Endodermal cell (in vitro differentiated cells): Measurements from ENCODE around the gene CCDC57. TPM values are rescaled to one million over a fixed set of nuclear protein-coding genes. Genes with fewer than 3 reads are reported as not detected.
A peak's percentile ranks its signal among the peaks of the same experiment; 100 is the strongest.
"Not testable (repeated sequence)": the region's sequence is repeated elsewhere in the genome, so short reads cannot be mapped to it uniquely, and the experiment has no call there.

ENCODE experiments used
- DNase-seq: peaks from one replicate; pipeline ENCODE4 v3.0.0-alpha.2; 2017
- H3K27ac ChIP-seq: 2 replicates; pipeline ENCODE4 v1.5.1; 2013; ENCODE audit warnings: mild to moderate bottlenecking, low read depth, low read length, moderate library complexity
- H3K27me3 ChIP-seq: 2 replicates; pipeline ENCODE4 v1.6.1; 2013; ENCODE audit warnings: mild to moderate bottlenecking, low read length, moderate library complexity; ENCODE audit not compliant: insufficient read depth, control insufficient read depth, poor library complexity, severe bottlenecking
- H3K36me3 ChIP-seq: 2 replicates; pipeline ENCODE4 v1.7.0; 2013; ENCODE audit warnings: mild to moderate bottlenecking, low read length, moderate library complexity; ENCODE audit not compliant: control insufficient read depth, insufficient read depth
- H3K4me1 ChIP-seq: one replicate; pipeline ENCODE4 v1.7.0; 2013; ENCODE audit warnings: low read length; ENCODE audit not compliant: control insufficient read depth, insufficient read depth
- H3K4me3 ChIP-seq: 2 replicates; pipeline ENCODE4 v1.5.1; 2013; ENCODE audit warnings: mild to moderate bottlenecking, low read length, moderate library complexity
- H3K9ac ChIP-seq: 2 replicates; pipeline ENCODE4 v1.6.1; 2013; ENCODE audit warnings: mild to moderate bottlenecking, low read length, moderate library complexity; ENCODE audit not compliant: poor library complexity, severe bottlenecking; ENCODE audit errors: extremely low read depth
- H3K9me3 ChIP-seq: 2 replicates; pipeline ENCODE4 v1.6.1; 2013; ENCODE audit warnings: mild to moderate bottlenecking, low read length, moderate library complexity; ENCODE audit not compliant: control insufficient read depth
- H3K27ac Mint-ChIP-seq: 2 replicates; pipeline ENCODE4 v1.8.0; 2020; ENCODE audit warnings: mixed read lengths
- H3K27me3 Mint-ChIP-seq: 2 replicates; pipeline ENCODE4 v1.8.0; 2021; ENCODE audit warnings: mild to moderate bottlenecking, mixed read lengths; ENCODE audit not compliant: insufficient read depth
- H3K36me3 Mint-ChIP-seq: 2 replicates; pipeline ENCODE4 v1.8.0; 2020; ENCODE audit warnings: low read depth, mixed read lengths
- H3K4me1 Mint-ChIP-seq: 2 replicates; pipeline ENCODE4 v1.8.0; 2020; ENCODE audit warnings: mixed read lengths
- H3K4me3 Mint-ChIP-seq: 2 replicates; pipeline ENCODE4 v1.8.0; 2020; ENCODE audit warnings: mild to moderate bottlenecking, moderate library complexity, mixed read lengths
- H3K9me3 Mint-ChIP-seq: 2 replicates; pipeline ENCODE4 v1.8.0; 2020; ENCODE audit warnings: mild to moderate bottlenecking, mixed read lengths
- CTCF ChIP-seq: fragments of 200-600 bp; sonication (generic); conservative IDR thresholded peaks from 2 replicates; pipeline ENCODE4 v1.5.0; 2021; ENCODE audit warnings: antibody characterized with exemption, mild to moderate bottlenecking
- WGBS, 2 experiments: methylation state at CpG; one replicate each; pipeline versions ENCODE4 v1.1.5 to v1.1.7; 2013; ENCODE audit warnings: missing lambda C conversion rate in 2 of 2, mixed read lengths in 1 of 2; ENCODE audit not compliant: insufficient coverage in 1 of 2, insufficient read length in 1 of 2; 5-methylcytosine and 5-hydroxymethylcytosine counted together
- total RNA-seq, 2 donors: library from RNA; stranded (reverse); fragmentation: NEBNext Ultra II Directional in 1 of 2; extraction: Animal tissue kit (Norgen Biotek cat#: 25700) in 1 of 2; gene quantifications; 2 replicates in 1 of 2; 3 replicates in 1 of 2; pipeline ENCODE4 v1.2.1, GENCODE V29; 2021

Gene CCDC57
- total RNA-seq, 2 donors from 2014 or later: 61.8 to 82.8 TPM

GRCh38 chr17:82195675-82196672 lies 16.7 kb downstream of the CCDC57 start:
- Mint-ChIP-seq H3K4me3 (no peak overlapping the region), H3K9me3 (no peaks in the 10 kb centered on the region), H3K4me1 (no peaks in the 10 kb centered on the region), H3K36me3 (peaks cover 81% of the 10 kb centered on the region), H3K27ac (no peak overlapping the region), H3K27me3 (no peaks in the 10 kb centered on the region)
- TF ChIP-seq CTCF: no peak
- Histone ChIP-seq H3K9ac (no peak overlapping the region), H3K27me3 (no peaks in the 10 kb centered on the region), H3K27ac (no peak overlapping the region), H3K4me3 (no peak overlapping the region), H3K36me3 (peaks cover 32% of the 10 kb centered on the region), H3K4me1 (no peaks in the 10 kb centered on the region), H3K9me3 (no peaks in the 10 kb centered on the region)
- DNase-seq: peak; percentile 29
- WGBS, 2 experiments: 90 to 95% methylated on average over 21 to 25 of the region's 25 CpGs

GRCh38 chr17:82194765-82195164 lies 17.9 kb downstream of the CCDC57 start:
- Mint-ChIP-seq H3K36me3 (peaks cover 81% of the 10 kb centered on the region), H3K9me3 (no peaks in the 10 kb centered on the region), H3K4me1 (no peaks in the 10 kb centered on the region), H3K27ac (no peak overlapping the region), H3K4me3 (no peak overlapping the region), H3K27me3 (no peaks in the 10 kb centered on the region)
- 91 to 94% methylated on average over 16 of the region's 16 CpGs for WGBS, 2 experiments
- H3K27me3 ChIP-seq: no peaks in the 10 kb centered on the region
- H3K9me3 ChIP-seq: no peaks in the 10 kb centered on the region
- TF ChIP-seq CTCF: no peak
- no peak for DNase-seq
- H3K36me3 ChIP-seq: peaks cover 29% of the 10 kb centered on the region
- H3K27ac ChIP-seq: no peak overlapping the region
- no peak overlapping the region for H3K4me3 ChIP-seq
- H3K9ac ChIP-seq: no peak overlapping the region
- no peaks in the 10 kb centered on the region for H3K4me1 ChIP-seq

GRCh38 chr17:82193520-82194220 lies 19.0 kb downstream of the CCDC57 start:
- no peaks in the 10 kb centered on the region for H3K27me3 ChIP-seq
- no peak for DNase-seq
- H3K4me3 ChIP-seq: no peak overlapping the region
- H3K4me3 Mint-ChIP-seq: no peak overlapping the region
- H3K36me3 Mint-ChIP-seq: peaks cover 73% of the 10 kb centered on the region
- H3K9me3 ChIP-seq: no peaks in the 10 kb centered on the region
- H3K4me1 ChIP-seq: no peaks in the 10 kb centered on the region
- TF ChIP-seq CTCF: no peak
- no peak overlapping the region for H3K27ac ChIP-seq
- H3K27ac Mint-ChIP-seq: no peak overlapping the region
- no peaks in the 10 kb centered on the region for H3K9me3 Mint-ChIP-seq
- H3K9ac ChIP-seq: no peak overlapping the region
- WGBS, 2 experiments: 96 to 99% methylated on average over 15 to 16 of the region's 16 CpGs
- no peaks in the 10 kb centered on the region for H3K27me3 Mint-ChIP-seq
- no peaks in the 10 kb centered on the region for H3K4me1 Mint-ChIP-seq
- peaks cover 32% of the 10 kb centered on the region for H3K36me3 ChIP-seq

- not testable (repeated sequence) for H3K9ac ChIP-seq, H3K4me3 ChIP-seq, H3K4me1 ChIP-seq, H3K9me3 ChIP-seq, H3K27me3 Mint-ChIP-seq, H3K9me3 Mint-ChIP-seq, H3K4me1 Mint-ChIP-seq, H3K4me3 Mint-ChIP-seq, H3K27ac ChIP-seq, H3K27ac Mint-ChIP-seq, H3K27me3 ChIP-seq, DNase-seq
- H3K36me3 Mint-ChIP-seq: peaks cover 68% of the 10 kb centered on the region
- WGBS, 2 experiments: 74 to 78% methylated on average over 5 to 6 of the region's 6 CpGs
- H3K36me3 ChIP-seq: peaks cover 32% of the 10 kb centered on the region
These were observed 19.6 kb downstream of the CCDC57 start for GRCh38 chr17:82193050-82193449.
